ENCODE data around the gene JPH2.
A peak's percentile ranks its signal among the peaks of the same experiment; 100 is the strongest.

Gene JPH2

GRCh38 chr20:44081476-44081875, 105.5 kb downstream of the JPH2 start:
- no peak overlapping the region for H3K27ac ChIP-seq (ENCODE audit: low read length)
- H3K9ac ChIP-seq (ENCODE audit: low read length) = no peak overlapping the region
- no peaks in the 10 kb centered on the region for H3K27me3 ChIP-seq (ENCODE audit: low read depth, low read length)
- H3K9me3 ChIP-seq (ENCODE audit: insufficient read depth, low read length) = no peaks in the 10 kb centered on the region
- no peak overlapping the region for H3K4me2 ChIP-seq (ENCODE audit: low read length)
- peaks cover 4% of the 10 kb centered on the region for H3K36me3 ChIP-seq (replicated peaks; ENCODE audit: low read depth, low read length)
- TF ChIP-seq CTCF (IDR thresholded peaks at IDR 0.05; ENCODE audit: low read depth, low read length) (no peak), EZH2phosphoT487 (IDR thresholded peaks at IDR 0.05; ENCODE audit: low read depth) (no peak)
- H3K79me2 ChIP-seq (ENCODE audit: low read length) = no peaks in the 10 kb centered on the region
- H2AFZ ChIP-seq (ENCODE audit: low read depth, low read length) = no peak overlapping the region
- no peak overlapping the region for H3K4me3 ChIP-seq (ENCODE audit: low read length)
- H3K4me1 ChIP-seq (ENCODE audit: low read length) = peaks cover 18% of the 10 kb centered on the region
- H4K20me1 ChIP-seq (ENCODE audit: insufficient read depth, low read length) = no peaks in the 10 kb centered on the region

- H3K79me2 ChIP-seq (ENCODE audit: low read length) = no peaks in the 10 kb centered on the region
- H3K4me1 ChIP-seq (ENCODE audit: low read length) = peaks cover 18% of the 10 kb centered on the region
- peaks cover 4% of the 10 kb centered on the region for H3K36me3 ChIP-seq (replicated peaks; ENCODE audit: low read depth, low read length)
- H3K27ac ChIP-seq (ENCODE audit: low read length) = no peak overlapping the region
- TF ChIP-seq CTCF (IDR thresholded peaks at IDR 0.05; ENCODE audit: low read depth, low read length) (peak; percentile 100), EZH2phosphoT487 (IDR thresholded peaks at IDR 0.05; ENCODE audit: low read depth) (no peak)
- no peaks in the 10 kb centered on the region for H3K27me3 ChIP-seq (ENCODE audit: low read depth, low read length)
- peak overlapping the region; percentile 22 for H3K4me2 ChIP-seq (ENCODE audit: low read length)
- peak overlapping the region; percentile 49; the same call in 1 of the 2 replicates for H2AFZ ChIP-seq (ENCODE audit: low read depth, low read length)
- H3K9me3 ChIP-seq (ENCODE audit: insufficient read depth, low read length) = no peaks in the 10 kb centered on the region
- H3K4me3 ChIP-seq (ENCODE audit: low read length) = no peak overlapping the region
- no peaks in the 10 kb centered on the region for H4K20me1 ChIP-seq (ENCODE audit: insufficient read depth, low read length)
- peak overlapping the region; percentile 5 for H3K9ac ChIP-seq (ENCODE audit: low read length)
These were observed 106.2 kb downstream of the JPH2 start for GRCh38 chr20:44080646-44081267.

GRCh38 chr20:44080064-44080463, 106.9 kb downstream of the JPH2 start:
- TF ChIP-seq CTCF (IDR thresholded peaks at IDR 0.05; ENCODE audit: low read depth, low read length) (no peak), EZH2phosphoT487 (IDR thresholded peaks at IDR 0.05; ENCODE audit: low read depth) (no peak)
- no peak overlapping the region for H3K4me3 ChIP-seq (ENCODE audit: low read length)
- H3K36me3 ChIP-seq (replicated peaks; ENCODE audit: low read depth, low read length) = peaks cover 4% of the 10 kb centered on the region
- no peaks in the 10 kb centered on the region for H4K20me1 ChIP-seq (ENCODE audit: insufficient read depth, low read length)
- H3K9ac ChIP-seq (ENCODE audit: low read length) = peak overlapping the region; percentile 5
- peak overlapping the region; percentile 10 for H3K4me2 ChIP-seq (ENCODE audit: low read length)
- H3K27me3 ChIP-seq (ENCODE audit: low read depth, low read length) = no peaks in the 10 kb centered on the region
- H3K27ac ChIP-seq (ENCODE audit: low read length) = no peak overlapping the region
- H3K4me1 ChIP-seq (ENCODE audit: low read length) = peaks cover 18% of the 10 kb centered on the region
- no peaks in the 10 kb centered on the region for H3K9me3 ChIP-seq (ENCODE audit: insufficient read depth, low read length)
- no peaks in the 10 kb centered on the region for H3K79me2 ChIP-seq (ENCODE audit: low read length)
- H2AFZ ChIP-seq (ENCODE audit: low read depth, low read length) = no peak overlapping the region

GRCh38 chr20:44079291-44079690, 107.7 kb downstream of the JPH2 start:
- Histone ChIP-seq H3K4me3 (ENCODE audit: low read length) (no peak overlapping the region), H3K9ac (ENCODE audit: low read length) (no peak overlapping the region), H3K4me2 (ENCODE audit: low read length) (no peak overlapping the region), H3K4me1 (ENCODE audit: low read length) (peaks cover 18% of the 10 kb centered on the region), H3K9me3 (ENCODE audit: insufficient read depth, low read length) (no peaks in the 10 kb centered on the region), H4K20me1 (ENCODE audit: insufficient read depth, low read length) (no peaks in the 10 kb centered on the region), H3K27me3 (ENCODE audit: low read depth, low read length) (no peaks in the 10 kb centered on the region), H3K27ac (ENCODE audit: low read length) (no peak overlapping the region), H3K79me2 (ENCODE audit: low read length) (no peaks in the 10 kb centered on the region), H2AFZ (ENCODE audit: low read depth, low read length) (no peak overlapping the region), H3K36me3 (replicated peaks; ENCODE audit: low read depth, low read length) (peaks cover 9% of the 10 kb centered on the region)
- TF ChIP-seq EZH2phosphoT487 (IDR thresholded peaks at IDR 0.05; ENCODE audit: low read depth) (no peak), CTCF (IDR thresholded peaks at IDR 0.05; ENCODE audit: low read depth, low read length) (no peak)

Measured in OCI-LY3 (cell line).